ENCODE measurements around the gene OTOA. TPM values are rescaled to one million over a fixed set of nuclear protein-coding genes. Genes with fewer than 3 reads are reported as not detected.

OTOA gene
- total and polyA plus RNA-seq, 2 of the 8 experiments (the other 6 are each of a cell fraction or from before 2014, with no cell fraction given), result 0.06 to 0.32 TPM

DNA sequence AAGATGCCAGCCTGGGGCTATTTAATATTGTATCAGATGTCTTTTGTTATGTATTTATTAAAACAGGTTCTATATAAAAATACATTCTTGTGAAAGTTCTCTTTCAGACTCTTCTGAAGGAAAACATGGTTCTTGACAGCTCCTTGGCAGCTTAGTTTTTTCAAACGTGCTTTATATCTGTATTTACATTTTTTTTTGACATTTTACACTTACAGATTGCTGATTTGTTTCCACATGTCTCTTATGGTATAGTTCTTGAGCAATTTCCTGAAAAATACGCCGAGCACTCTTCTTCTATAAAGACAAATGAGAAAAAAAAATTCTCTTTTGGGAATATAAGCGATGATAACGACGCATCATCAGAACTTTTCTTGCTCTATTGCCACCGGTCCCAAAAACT lies 20.9 kb upstream of the OTOA start (continued):
- TF ChIP-seq CBX8 (IDR thresholded peaks at IDR 0.05; ENCODE audit: borderline replicate concordance, low read depth, low read length), result no peak
- TF ChIP-seq SP1 (IDR thresholded peaks at IDR 0.05; ENCODE audit: low read depth, low read length), result no peak
- TF ChIP-seq TAF7 (optimal IDR thresholded peaks at IDR 0.05; ENCODE audit: borderline replicate concordance, low read depth, low read length), result no peak
- no peak for TF ChIP-seq KDM5A (IDR thresholded peaks at IDR 0.05; ENCODE audit: low read length)
- TF ChIP-seq EP300 (IDR thresholded peaks at IDR 0.05; ENCODE audit: borderline replicate concordance in 1 of 2, low read depth in 2 of 2, low read length in 2 of 2), result no peak

Data from H1 (cell line).